ENCODE results near the gene EML3. TPM values are rescaled to one million over a fixed set of nuclear protein-coding genes. Genes with fewer than 3 reads are reported as not detected.
"Not testable (repeated sequence)": the region's sequence is repeated elsewhere in the genome, so short reads cannot be mapped to it uniquely, and the experiment has no call there.

EML3 gene
- total and polyA plus RNA-seq, 2 donors from 2014 or later, result 35.0 to 83.3 TPM

- Histone ChIP-seq H3K9ac (ENCODE audit: low read length in 3 of 3) (no peak overlapping the region), H3K4me1 (ENCODE audit: control insufficient read depth in 2 of 3, insufficient read depth in 2 of 3, low read depth in 1 of 3, low read length in 3 of 3) (peaks cover 0 to 3% (median 0%) of the 10 kb centered on the region in 3 donors), H3K9me3 (ENCODE audit: control insufficient read depth in 2 of 3, insufficient read depth in 1 of 3, low read length in 3 of 3) (no peaks in the 10 kb centered on the region), H3K27me3 (ENCODE audit: control insufficient read depth, insufficient read depth, low read length) (no peaks in the 10 kb centered on the region), H3K4me3 (ENCODE audit: low read length in 3 of 3) (no peak overlapping the region), H3K27ac (ENCODE audit: low read depth in 2 of 2, low read length in 2 of 2) (no peak overlapping the region), H3K36me3 (ENCODE audit: control insufficient read depth in 2 of 3, insufficient read depth in 3 of 3, low read length in 3 of 3) (peaks cover 15 to 57% (median 30%) of the 10 kb centered on the region in 3 donors)
- FAIRE-seq, result no peak
- intact Hi-C loops (cut with DNase I), result no loop called here
- peak in 1 of 5 donors; percentile 15 for DNase-seq
- TF ChIP-seq, protein P1, sequence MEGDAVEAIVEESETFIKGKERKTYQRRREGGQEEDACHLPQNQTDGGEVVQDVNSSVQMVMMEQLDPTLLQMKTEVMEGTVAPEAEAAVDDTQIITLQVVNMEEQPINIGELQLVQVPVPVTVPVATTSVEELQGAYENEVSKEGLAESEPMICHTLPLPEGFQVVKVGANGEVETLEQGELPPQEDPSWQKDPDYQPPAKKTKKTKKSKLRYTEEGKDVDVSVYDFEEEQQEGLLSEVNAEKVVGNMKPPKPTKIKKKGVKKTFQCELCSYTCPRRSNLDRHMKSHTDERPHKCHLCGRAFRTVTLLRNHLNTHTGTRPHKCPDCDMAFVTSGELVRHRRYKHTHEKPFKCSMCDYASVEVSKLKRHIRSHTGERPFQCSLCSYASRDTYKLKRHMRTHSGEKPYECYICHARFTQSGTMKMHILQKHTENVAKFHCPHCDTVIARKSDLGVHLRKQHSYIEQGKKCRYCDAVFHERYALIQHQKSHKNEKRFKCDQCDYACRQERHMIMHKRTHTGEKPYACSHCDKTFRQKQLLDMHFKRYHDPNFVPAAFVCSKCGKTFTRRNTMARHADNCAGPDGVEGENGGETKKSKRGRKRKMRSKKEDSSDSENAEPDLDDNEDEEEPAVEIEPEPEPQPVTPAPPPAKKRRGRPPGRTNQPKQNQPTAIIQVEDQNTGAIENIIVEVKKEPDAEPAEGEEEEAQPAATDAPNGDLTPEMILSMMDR (IDR thresholded peaks at IDR 0.05; ENCODE audit: borderline replicate concordance, extremely low read depth, insufficient read depth), result no peak
Observed at GRCh38 chr11:62567018-62567633, 45.4 kb downstream of the EML3 start.

GRCh38 chr11:62566247-62566646 is 46.3 kb downstream of the EML3 start:
- peaks cover 17 to 56% (median 30%) of the 10 kb centered on the region in 3 donors for H3K36me3 ChIP-seq (ENCODE audit: control insufficient read depth in 2 of 3, insufficient read depth in 3 of 3, low read length in 3 of 3)
- DNase-seq (no peak), FAIRE-seq (no peak)
- H3K9me3 ChIP-seq (ENCODE audit: control insufficient read depth in 2 of 3, insufficient read depth in 1 of 3, low read length in 3 of 3), result no peaks in the 10 kb centered on the region
- H3K27me3 ChIP-seq (ENCODE audit: control insufficient read depth, insufficient read depth, low read length), result no peaks in the 10 kb centered on the region
- no peak overlapping the region for H3K27ac ChIP-seq (ENCODE audit: low read depth in 2 of 2, low read length in 2 of 2)
- no peak overlapping the region for H3K4me3 ChIP-seq (ENCODE audit: low read length in 3 of 3)
- intact Hi-C loops (cut with DNase I), result no loop called here
- TF ChIP-seq, protein P1 (IDR thresholded peaks at IDR 0.05; ENCODE audit: borderline replicate concordance, extremely low read depth, insufficient read depth), result no peak
- H3K9ac ChIP-seq (ENCODE audit: low read length in 3 of 3), result no peak overlapping the region
- peaks cover 0 to 3% (median 0%) of the 10 kb centered on the region in 3 donors for H3K4me1 ChIP-seq (ENCODE audit: control insufficient read depth in 2 of 3, insufficient read depth in 2 of 3, low read depth in 1 of 3, low read length in 3 of 3)

GRCh38 chr11:62565100-62565802 is 47.3 kb downstream of the EML3 start:
- TF ChIP-seq, protein P1 (IDR thresholded peaks at IDR 0.05; ENCODE audit: borderline replicate concordance, extremely low read depth, insufficient read depth), result no peak
- intact Hi-C loops (cut with DNase I), result no loop called here
- no peak for FAIRE-seq

DNA sequence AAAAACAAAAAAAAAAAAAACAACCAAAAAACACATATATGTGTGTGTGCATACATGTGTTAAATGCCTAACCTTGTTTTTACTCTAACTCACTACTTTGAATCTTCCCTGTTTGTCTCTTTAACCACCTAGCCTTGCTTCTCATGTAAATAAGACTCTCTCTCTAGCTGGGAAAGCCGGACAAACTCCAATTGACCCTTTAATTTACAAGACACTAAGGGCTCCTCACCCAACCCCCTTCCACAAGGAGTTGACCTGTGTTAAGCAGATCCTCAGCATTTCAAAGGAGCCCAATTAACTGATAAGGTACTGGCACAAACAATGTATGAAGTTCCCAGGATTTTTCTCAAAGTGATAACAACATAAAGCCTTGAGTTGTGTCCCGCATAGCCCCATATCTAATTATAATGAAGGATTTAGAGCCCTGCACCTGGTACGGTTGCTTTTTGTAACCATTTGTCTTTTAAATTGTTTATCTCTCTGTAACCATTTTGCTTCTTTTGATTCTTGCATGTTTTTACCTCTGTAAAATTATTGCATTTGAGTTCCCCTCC is 50.8 kb downstream of the EML3 start:
- H3K9ac ChIP-seq (ENCODE audit: low read length in 3 of 3); H3K27ac ChIP-seq (ENCODE audit: low read depth in 2 of 2, low read length in 2 of 2); H3K9me3 ChIP-seq (ENCODE audit: control insufficient read depth in 2 of 3, insufficient read depth in 1 of 3, low read length in 3 of 3); H3K27me3 ChIP-seq (ENCODE audit: control insufficient read depth, insufficient read depth, low read length); DNase-seq; intact Hi-C loops (cut with DNase I); H3K4me3 ChIP-seq (ENCODE audit: low read length in 3 of 3); FAIRE-seq: not testable (repeated sequence)
- Histone ChIP-seq H3K4me1 (ENCODE audit: control insufficient read depth in 2 of 3, insufficient read depth in 2 of 3, low read depth in 1 of 3, low read length in 3 of 3) (peaks cover 0 to 12% (median 2%) of the 10 kb centered on the region in 3 donors), H3K36me3 (ENCODE audit: control insufficient read depth in 2 of 3, insufficient read depth in 3 of 3, low read length in 3 of 3) (peaks cover 11 to 55% (median 30%) of the 10 kb centered on the region in 3 donors)

More at GRCh38 chr11:62565100-62565802, 47.3 kb downstream of the EML3 start:
- H3K4me1 ChIP-seq (ENCODE audit: control insufficient read depth in 2 of 3, insufficient read depth in 2 of 3, low read depth in 1 of 3, low read length in 3 of 3), result peaks cover 0 to 6% (median 0%) of the 10 kb centered on the region in 3 donors
- no peaks in the 10 kb centered on the region for H3K9me3 ChIP-seq (ENCODE audit: control insufficient read depth in 2 of 3, insufficient read depth in 1 of 3, low read length in 3 of 3)
- no peaks in the 10 kb centered on the region for H3K27me3 ChIP-seq (ENCODE audit: control insufficient read depth, insufficient read depth, low read length)
- H3K9ac ChIP-seq (ENCODE audit: low read length in 3 of 3), result no peak overlapping the region
- H3K4me3 ChIP-seq (ENCODE audit: low read length in 3 of 3), result no peak overlapping the region
- no peak for DNase-seq
- H3K27ac ChIP-seq (ENCODE audit: low read depth in 2 of 2, low read length in 2 of 2), result no peak overlapping the region
- H3K36me3 ChIP-seq (ENCODE audit: control insufficient read depth in 2 of 3, insufficient read depth in 3 of 3, low read length in 3 of 3), result peaks cover 12 to 46% (median 24%) of the 10 kb centered on the region in 3 donors

Measured in kidney (tissue), 14 donors.